ENCODE data around the gene KRTAP4-9.
"Not testable (repeated sequence)": the region's sequence is repeated elsewhere in the genome, so short reads cannot be mapped to it uniquely, and the experiment has no call there.

The KRTAP4-9 gene

GRCh38 chr17:41065829-41066624, 39.2 kb upstream of the KRTAP4-9 start, which contains the start of gene KRTAP2-4:
TSS of gene KRTAP2-4 (minus strand) at chr17:41065879. CDS start at chr17:41065845, 34 bp downstream.
- Histone ChIP-seq H3K27ac (ENCODE audit: low read depth, low read length) (no peak within 1 kb of the TSS), H3K36me3 (ENCODE audit: control insufficient read depth in 1 of 2, insufficient read depth in 2 of 2, low read length in 2 of 2) (no peaks in the 10 kb centered on the region), H3K4me3 (ENCODE audit: low read depth in 1 of 2, low read length in 2 of 2) (no peak within 1 kb of the TSS), H3K4me1 (ENCODE audit: control insufficient read depth in 1 of 2, insufficient read depth in 2 of 2, low read length in 2 of 2) (no peaks in the 10 kb centered on the region), H3K9ac (ENCODE audit: low read depth in 1 of 2, low read length in 2 of 2) (no peak within 1 kb of the TSS), H3K27me3 (ENCODE audit: control insufficient read depth in 1 of 2, insufficient read depth in 2 of 2, low read length in 2 of 2) (peaks cover 0 to 10% of the 10 kb centered on the region in 2 donors), H3K9me3 (ENCODE audit: control insufficient read depth in 1 of 2, low read length in 2 of 2) (no peaks in the 10 kb centered on the region)

DNA sequence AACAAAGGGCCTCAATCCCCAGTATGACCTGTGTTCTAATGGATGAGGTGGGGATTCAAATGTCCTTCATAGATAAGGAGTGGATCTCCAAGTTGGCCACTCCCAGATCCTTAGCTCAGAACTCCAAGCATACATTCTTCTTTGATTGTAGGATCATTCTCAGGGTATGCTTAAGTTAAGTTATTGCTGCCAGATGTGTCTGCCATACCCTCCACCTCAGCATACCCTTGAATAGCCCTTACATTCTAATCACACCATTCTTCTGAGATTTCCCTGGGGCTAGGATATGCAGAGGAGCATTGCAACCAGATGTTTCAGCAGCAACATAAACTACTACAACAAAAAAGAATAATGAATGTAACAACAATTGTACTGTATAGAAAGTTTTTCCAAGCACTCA, 37.9 kb upstream of the KRTAP4-9 start:
- no peak overlapping the region for H3K4me3 ChIP-seq (ENCODE audit: low read depth in 1 of 2, low read length in 2 of 2)

GRCh38 chr17:41069031-41069430, 36.2 kb upstream of the KRTAP4-9 start:
- H3K36me3 ChIP-seq (ENCODE audit: control insufficient read depth in 1 of 2, insufficient read depth in 2 of 2, low read length in 2 of 2) = no peaks in the 10 kb centered on the region
- H3K27ac ChIP-seq (ENCODE audit: low read depth, low read length) = no peak overlapping the region
- no peak overlapping the region for H3K4me3 ChIP-seq (ENCODE audit: low read depth in 1 of 2, low read length in 2 of 2)
- H3K9ac ChIP-seq (ENCODE audit: low read depth in 1 of 2, low read length in 2 of 2) = no peak overlapping the region
- no peaks in the 10 kb centered on the region for H3K4me1 ChIP-seq (ENCODE audit: control insufficient read depth in 1 of 2, insufficient read depth in 2 of 2, low read length in 2 of 2)
- H3K9me3 ChIP-seq (ENCODE audit: control insufficient read depth in 1 of 2, low read length in 2 of 2) = no peaks in the 10 kb centered on the region
- H3K27me3 ChIP-seq (ENCODE audit: control insufficient read depth in 1 of 2, insufficient read depth in 2 of 2, low read length in 2 of 2) = no peaks in the 10 kb centered on the region

More for the DNA sequence above, 37.9 kb upstream of the KRTAP4-9 start:
- no peaks in the 10 kb centered on the region for H3K9me3 ChIP-seq (ENCODE audit: control insufficient read depth in 1 of 2, low read length in 2 of 2)
- H3K36me3 ChIP-seq (ENCODE audit: control insufficient read depth in 1 of 2, insufficient read depth in 2 of 2, low read length in 2 of 2) = no peaks in the 10 kb centered on the region
- peaks cover 0 to 5% of the 10 kb centered on the region in 2 donors for H3K27me3 ChIP-seq (ENCODE audit: control insufficient read depth in 1 of 2, insufficient read depth in 2 of 2, low read length in 2 of 2)
- no peaks in the 10 kb centered on the region for H3K4me1 ChIP-seq (ENCODE audit: control insufficient read depth in 1 of 2, insufficient read depth in 2 of 2, low read length in 2 of 2)
- no peak overlapping the region for H3K9ac ChIP-seq (ENCODE audit: low read depth in 1 of 2, low read length in 2 of 2)
- no peak overlapping the region for H3K27ac ChIP-seq (ENCODE audit: low read depth, low read length)

- Histone ChIP-seq H3K9me3 (ENCODE audit: control insufficient read depth in 1 of 2, low read length in 2 of 2) (no peaks in the 10 kb centered on the region), H3K27ac (ENCODE audit: low read depth, low read length) (no peak overlapping the region), H3K36me3 (ENCODE audit: control insufficient read depth in 1 of 2, insufficient read depth in 2 of 2, low read length in 2 of 2) (no peaks in the 10 kb centered on the region), H3K27me3 (ENCODE audit: control insufficient read depth in 1 of 2, insufficient read depth in 2 of 2, low read length in 2 of 2) (peaks cover 0 to 6% of the 10 kb centered on the region in 2 donors), H3K9ac (ENCODE audit: low read depth in 1 of 2, low read length in 2 of 2) (no peak overlapping the region), H3K4me3 (ENCODE audit: low read depth in 1 of 2, low read length in 2 of 2) (no peak overlapping the region), H3K4me1 (ENCODE audit: control insufficient read depth in 1 of 2, insufficient read depth in 2 of 2, low read length in 2 of 2) (no peaks in the 10 kb centered on the region)
Observed at GRCh38 chr17:41071606-41072360, 33.4 kb upstream of the KRTAP4-9 start.

DNA sequence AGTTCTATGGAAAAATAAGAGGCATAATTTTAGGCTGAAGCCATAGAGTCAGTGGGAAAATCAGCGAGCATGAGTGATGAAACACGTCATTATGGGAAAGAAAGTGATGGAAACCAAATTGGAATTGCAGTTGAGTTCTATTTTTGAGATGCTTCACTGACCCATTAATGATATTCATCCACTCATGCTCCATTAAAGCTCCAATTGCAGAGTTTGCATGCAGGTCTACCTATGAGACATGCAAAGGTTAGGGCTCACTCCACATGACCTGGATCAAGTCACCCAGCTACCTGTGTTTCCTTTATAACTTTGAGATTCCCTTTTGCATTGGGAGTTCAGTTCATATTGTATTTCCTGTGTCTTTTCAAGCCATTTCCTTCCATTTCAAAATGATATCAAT, 31.5 kb upstream of the KRTAP4-9 start:
- Histone ChIP-seq H3K4me3 (ENCODE audit: low read depth in 1 of 2, low read length in 2 of 2) (no peak overlapping the region), H3K9ac (ENCODE audit: low read depth in 1 of 2, low read length in 2 of 2) (no peak overlapping the region), H3K27me3 (ENCODE audit: control insufficient read depth in 1 of 2, insufficient read depth in 2 of 2, low read length in 2 of 2) (peaks cover 0 to 6% of the 10 kb centered on the region in 2 donors), H3K9me3 (ENCODE audit: control insufficient read depth in 1 of 2, low read length in 2 of 2) (no peaks in the 10 kb centered on the region), H3K27ac (ENCODE audit: low read depth, low read length) (no peak overlapping the region), H3K36me3 (ENCODE audit: control insufficient read depth in 1 of 2, insufficient read depth in 2 of 2, low read length in 2 of 2) (no peaks in the 10 kb centered on the region), H3K4me1 (ENCODE audit: control insufficient read depth in 1 of 2, insufficient read depth in 2 of 2, low read length in 2 of 2) (no peaks in the 10 kb centered on the region)

DNA sequence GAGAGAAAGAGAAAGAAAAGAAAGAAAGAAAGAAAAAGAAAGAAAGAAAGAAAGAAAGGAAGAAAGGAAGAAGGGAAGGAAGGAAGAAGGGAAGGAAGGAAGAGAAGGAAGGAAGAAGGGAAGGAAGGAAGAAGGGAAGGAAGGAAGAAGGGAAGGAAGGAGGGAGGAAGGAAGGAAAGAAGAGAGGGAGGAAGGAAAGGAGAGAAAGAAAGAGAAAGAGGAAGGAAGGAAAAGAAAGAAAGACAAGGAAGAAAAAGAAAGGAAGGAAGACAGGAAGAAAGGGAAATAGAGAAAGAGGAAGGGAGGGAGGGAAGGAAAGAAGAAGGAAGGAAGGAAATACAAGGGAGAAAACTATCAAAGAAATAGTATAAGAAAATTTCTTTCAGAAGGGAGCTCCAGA, 28.4 kb upstream of the KRTAP4-9 start:
- H3K9me3 ChIP-seq (ENCODE audit: control insufficient read depth in 1 of 2, low read length in 2 of 2) = no peaks in the 10 kb centered on the region
- peaks cover 0 to 6% of the 10 kb centered on the region in 2 donors for H3K27me3 ChIP-seq (ENCODE audit: control insufficient read depth in 1 of 2, insufficient read depth in 2 of 2, low read length in 2 of 2)
- no peak overlapping the region for H3K9ac ChIP-seq (ENCODE audit: low read depth in 1 of 2, low read length in 2 of 2)
- H3K4me3 ChIP-seq (ENCODE audit: low read depth in 1 of 2, low read length in 2 of 2) = no peak overlapping the region
- no peak overlapping the region for H3K27ac ChIP-seq (ENCODE audit: low read depth, low read length)
- no peaks in the 10 kb centered on the region for H3K36me3 ChIP-seq (ENCODE audit: control insufficient read depth in 1 of 2, insufficient read depth in 2 of 2, low read length in 2 of 2)
- no peaks in the 10 kb centered on the region for H3K4me1 ChIP-seq (ENCODE audit: control insufficient read depth in 1 of 2, insufficient read depth in 2 of 2, low read length in 2 of 2)

DNA sequence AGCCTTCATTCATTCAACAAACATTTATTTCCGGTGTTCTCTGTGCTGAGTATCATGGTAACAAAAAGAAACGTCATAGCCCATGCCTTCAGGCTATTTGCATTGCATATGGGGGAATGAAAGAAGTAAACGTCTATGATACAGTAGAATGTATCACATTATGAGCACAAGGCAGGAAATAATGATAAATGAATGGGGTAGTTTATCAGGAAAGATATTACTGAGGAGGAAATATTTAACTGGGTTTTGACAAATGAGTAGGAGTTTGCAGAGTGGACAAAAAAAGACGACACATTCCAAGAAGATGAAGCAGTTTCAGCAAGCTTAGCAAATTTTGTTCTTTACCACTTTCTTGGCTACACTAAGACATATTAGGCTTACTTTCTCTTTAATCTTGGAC, 22.6 kb upstream of the KRTAP4-9 start:
- no peaks in the 10 kb centered on the region for H3K4me1 ChIP-seq (ENCODE audit: control insufficient read depth in 1 of 2, insufficient read depth in 2 of 2, low read length in 2 of 2)
- no peak overlapping the region for H3K9ac ChIP-seq (ENCODE audit: low read depth in 1 of 2, low read length in 2 of 2)
- no peak overlapping the region for H3K4me3 ChIP-seq (ENCODE audit: low read depth in 1 of 2, low read length in 2 of 2)
- H3K27ac ChIP-seq (ENCODE audit: low read depth, low read length) = no peak overlapping the region
- H3K36me3 ChIP-seq (ENCODE audit: control insufficient read depth in 1 of 2, insufficient read depth in 2 of 2, low read length in 2 of 2) = no peaks in the 10 kb centered on the region
- no peaks in the 10 kb centered on the region for H3K9me3 ChIP-seq (ENCODE audit: control insufficient read depth in 1 of 2, low read length in 2 of 2)
- no peaks in the 10 kb centered on the region for H3K27me3 ChIP-seq (ENCODE audit: control insufficient read depth in 1 of 2, insufficient read depth in 2 of 2, low read length in 2 of 2)

GRCh38 chr17:41083427-41083826, 21.8 kb upstream of the KRTAP4-9 start:
- H3K4me1 ChIP-seq (ENCODE audit: control insufficient read depth in 1 of 2, insufficient read depth in 2 of 2, low read length in 2 of 2); H3K36me3 ChIP-seq (ENCODE audit: control insufficient read depth in 1 of 2, insufficient read depth in 2 of 2, low read length in 2 of 2); H3K9me3 ChIP-seq (ENCODE audit: control insufficient read depth in 1 of 2, low read length in 2 of 2); H3K27ac ChIP-seq (ENCODE audit: low read depth, low read length); H3K9ac ChIP-seq (ENCODE audit: low read depth in 1 of 2, low read length in 2 of 2); H3K27me3 ChIP-seq (ENCODE audit: control insufficient read depth in 1 of 2, insufficient read depth in 2 of 2, low read length in 2 of 2); H3K4me3 ChIP-seq (ENCODE audit: low read depth in 1 of 2, low read length in 2 of 2): not testable (repeated sequence)

DNA sequence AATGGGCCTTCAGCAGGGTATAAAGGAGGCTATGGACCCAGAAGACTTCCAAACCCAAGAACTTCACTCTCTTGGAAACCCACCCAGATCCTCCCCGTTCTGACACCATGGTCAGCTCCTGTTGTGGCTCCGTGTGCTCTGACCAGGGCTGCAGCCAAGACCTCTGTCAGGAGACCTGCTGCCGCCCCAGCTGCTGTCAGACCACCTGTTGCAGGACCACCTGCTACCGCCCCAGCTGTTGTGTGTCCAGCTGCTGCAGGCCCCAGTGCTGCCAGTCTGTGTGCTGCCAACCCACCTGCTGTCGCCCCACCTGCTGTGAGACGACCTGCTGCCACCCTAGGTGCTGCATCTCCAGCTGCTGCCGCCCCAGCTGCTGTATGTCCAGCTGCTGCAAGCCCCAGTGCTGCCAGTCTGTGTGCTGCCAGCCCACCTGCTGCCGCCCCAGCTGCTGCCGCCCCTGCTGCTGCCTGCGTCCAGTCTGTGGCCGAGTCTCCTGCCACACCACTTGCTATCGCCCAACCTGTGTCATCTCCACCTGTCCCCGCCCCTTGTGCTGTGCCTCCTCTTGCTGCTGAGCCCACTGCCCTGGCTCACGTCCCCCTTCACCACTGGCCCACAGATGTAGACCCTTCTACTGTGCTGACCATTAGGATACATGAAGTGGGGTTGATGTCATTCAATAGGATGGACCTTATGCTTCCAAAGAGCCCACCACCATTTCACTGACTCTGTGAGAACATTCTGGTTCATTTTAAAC, 20.9 kb upstream of the KRTAP4-9 start, which contains the start of gene KRTAP4-7:
TSS of gene KRTAP4-7 (plus strand) at position 51 of the 757 bp plus-strand sequence. CDS start at position 108, 57 bp downstream.
- not testable (repeated sequence) for H3K4me1 ChIP-seq (ENCODE audit: control insufficient read depth in 1 of 2, insufficient read depth in 2 of 2, low read length in 2 of 2); H3K9ac ChIP-seq (ENCODE audit: low read depth in 1 of 2, low read length in 2 of 2); H3K36me3 ChIP-seq (ENCODE audit: control insufficient read depth in 1 of 2, insufficient read depth in 2 of 2, low read length in 2 of 2); H3K27ac ChIP-seq (ENCODE audit: low read depth, low read length); H3K9me3 ChIP-seq (ENCODE audit: control insufficient read depth in 1 of 2, low read length in 2 of 2); H3K4me3 ChIP-seq (ENCODE audit: low read depth in 1 of 2, low read length in 2 of 2); H3K27me3 ChIP-seq (ENCODE audit: control insufficient read depth in 1 of 2, insufficient read depth in 2 of 2, low read length in 2 of 2)

Measured in duodenal mucosa (tissue), 2 donors.